A673 (cell line): ENCODE data around the gene C11orf21.

ENCODE experiments used
- CTCF ChIP-seq: fragments of 300-800, 200-600 bp; sonication (generic); conservative IDR thresholded peaks from 2 replicates; pipeline ENCODE4 v1.5.1; 2017; ENCODE audit warnings: low read depth, mild to moderate bottlenecking, antibody characterized with exemption, low read length, moderate library complexity, mixed read lengths
- EZH2 ChIP-seq: fragments of 200-600 bp; sonication (generic); IDR thresholded peaks from 2 replicates; pipeline ENCODE4 v1.6.1; 2017; ENCODE audit warnings: borderline replicate concordance, low read depth, mild to moderate bottlenecking, mixed read lengths, antibody characterized with exemption, low read length; ENCODE audit not compliant: poor library complexity, severe bottlenecking

GRCh38 chr11:2252018-2252417, 49.7 kb downstream of the C11orf21 start:
- TF ChIP-seq CTCF (no peak), EZH2 (no peak)
